ENCODE measurements around the gene PCDHGA2. TPM values are rescaled to one million over a fixed set of nuclear protein-coding genes. Genes with fewer than 3 reads are reported as not detected.
A peak's percentile ranks its signal among the peaks of the same experiment; 100 is the strongest.

PCDHGA2 gene
- total and polyA plus RNA-seq, 9 of the 15 experiments (the other 6 are each of a cell fraction or from before 2014, with no cell fraction given) = 0.07 to 0.27 (median 0.15) TPM; not detected in 2

- peak; percentile 63 for TF ChIP-seq MGA (IDR thresholded peaks at IDR 0.05)
Measured at GRCh38 chr5:141392429-141393198, 54.1 kb downstream of the PCDHGA2 start, which contains the start of gene PCDHGA8 (continued).

Other genes starting within 250 kb of the PCDHGA2 start
Only the 7 nearest of the 38 such genes appear.
- 70.6 and 72.2 TPM in 2 replicates for gene TAF7, start 18.0 kb upstream of the PCDHGA2 start, total RNA-seq (2014; rRNA removed)
- gene TAF7, start 18.0 kb upstream of the PCDHGA2 start, total RNA-seq (2014; rRNA removed; fragmentation: Illumina TruSeq; extraction: Trizol) = 92.0 and 105 TPM in 2 replicates
- gene TAF7, start 18.0 kb upstream of the PCDHGA2 start, total RNA-seq (2015; rRNA removed; fragmentation: Illumina TruSeq; extraction: Trizol) = 63.1 and 66.0 TPM in 2 replicates
- gene TAF7, start 18.0 kb upstream of the PCDHGA2 start, total RNA-seq (2021) = 71.2 and 73.3 TPM in 2 replicates
- 60.5 and 116 TPM in 2 replicates for gene TAF7, start 18.0 kb upstream of the PCDHGA2 start, polyA plus RNA-seq (2011; rRNA removed)
- gene TAF7, start 18.0 kb upstream of the PCDHGA2 start, polyA plus RNA-seq (2014; fragmentation: Illumina TruSeq; extraction: Trizol) = 88.5 and 93.5 TPM in 2 replicates
- 10 to 100 TPM; 51.6 to 68.8 TPM for gene TAF7, start 18.0 kb upstream of the PCDHGA2 start, polyA plus RNA-seq (2014; fragmentation: Nextera tagmentation; extraction: Ambion mirVana)
- 105 and 109 TPM in 2 replicates for gene TAF7, start 18.0 kb upstream of the PCDHGA2 start, polyA plus RNA-seq (2014; rRNA removed)
- 0.12 and 0.14 TPM in 2 replicates for gene PCDHGA1, start 8.2 kb upstream of the PCDHGA2 start, total RNA-seq (2014; rRNA removed)
- 0.13 and 0.18 TPM in 2 replicates for gene PCDHGA1, start 8.2 kb upstream of the PCDHGA2 start, total RNA-seq (2014; rRNA removed; fragmentation: Illumina TruSeq; extraction: Trizol)
- 0.15 and 0.18 TPM in 2 replicates for gene PCDHGA1, start 8.2 kb upstream of the PCDHGA2 start, total RNA-seq (2015; rRNA removed; fragmentation: Illumina TruSeq; extraction: Trizol)
- 0.16 and 0.20 TPM in 2 replicates for gene PCDHGA1, start 8.2 kb upstream of the PCDHGA2 start, total RNA-seq (2021)
- 0.08 and 0.26 TPM in 2 replicates for gene PCDHGA1, start 8.2 kb upstream of the PCDHGA2 start, polyA plus RNA-seq (2011; rRNA removed)
- 0.12 and 0.21 TPM in 2 replicates for gene PCDHGA1, start 8.2 kb upstream of the PCDHGA2 start, polyA plus RNA-seq (2014; fragmentation: Illumina TruSeq; extraction: Trizol)
- gene PCDHGA1, start 8.2 kb upstream of the PCDHGA2 start, polyA plus RNA-seq (2014; fragmentation: Nextera tagmentation; extraction: Ambion mirVana) = not detected
- gene PCDHGA1, start 8.2 kb upstream of the PCDHGA2 start, polyA plus RNA-seq (2014; rRNA removed) = 0.05 and 0.24 TPM in 2 replicates
- gene PCDHGA3, start 5.1 kb downstream of the PCDHGA2 start, total RNA-seq (2014; rRNA removed) = 0.23 and 0.33 TPM in 2 replicates
- 0.13 and 0.18 TPM in 2 replicates for gene PCDHGA3, start 5.1 kb downstream of the PCDHGA2 start, total RNA-seq (2014; rRNA removed; fragmentation: Illumina TruSeq; extraction: Trizol)
- 0.11 and 0.14 TPM in 2 replicates for gene PCDHGA3, start 5.1 kb downstream of the PCDHGA2 start, total RNA-seq (2015; rRNA removed; fragmentation: Illumina TruSeq; extraction: Trizol)
- gene PCDHGA3, start 5.1 kb downstream of the PCDHGA2 start, total RNA-seq (2021) = 0.24 and 0.38 TPM in 2 replicates
- 0.15 TPM in 1 of 2 replicates, not detected in the other for gene PCDHGA3, start 5.1 kb downstream of the PCDHGA2 start, polyA plus RNA-seq (2011; rRNA removed)
- 0.12 and 0.13 TPM in 2 replicates for gene PCDHGA3, start 5.1 kb downstream of the PCDHGA2 start, polyA plus RNA-seq (2014; fragmentation: Illumina TruSeq; extraction: Trizol)
- not detected for gene PCDHGA3, start 5.1 kb downstream of the PCDHGA2 start, polyA plus RNA-seq (2014; fragmentation: Nextera tagmentation; extraction: Ambion mirVana)
- 0.28 TPM in 1 of 2 replicates, not detected in the other for gene PCDHGA3, start 5.1 kb downstream of the PCDHGA2 start, polyA plus RNA-seq (2014; rRNA removed)
- 0.12 and 0.14 TPM in 2 replicates for gene PCDHGB1, start 11.3 kb downstream of the PCDHGA2 start, total RNA-seq (2014; rRNA removed)
- 0.11 and 0.16 TPM in 2 replicates for gene PCDHGB1, start 11.3 kb downstream of the PCDHGA2 start, total RNA-seq (2014; rRNA removed; fragmentation: Illumina TruSeq; extraction: Trizol)
- gene PCDHGB1, start 11.3 kb downstream of the PCDHGA2 start, total RNA-seq (2015; rRNA removed; fragmentation: Illumina TruSeq; extraction: Trizol) = 0.07 and 0.19 TPM in 2 replicates
- gene PCDHGB1, start 11.3 kb downstream of the PCDHGA2 start, total RNA-seq (2021) = 0.07 and 0.29 TPM in 2 replicates
- gene PCDHGB1, start 11.3 kb downstream of the PCDHGA2 start, polyA plus RNA-seq (2011; rRNA removed) = 0.05 and 0.20 TPM in 2 replicates
- gene PCDHGB1, start 11.3 kb downstream of the PCDHGA2 start, polyA plus RNA-seq (2014; fragmentation: Illumina TruSeq; extraction: Trizol) = 0.06 and 0.11 TPM in 2 replicates
- gene PCDHGB1, start 11.3 kb downstream of the PCDHGA2 start, polyA plus RNA-seq (2014; fragmentation: Nextera tagmentation; extraction: Ambion mirVana) = not detected
- gene PCDHGB1, start 11.3 kb downstream of the PCDHGA2 start, polyA plus RNA-seq (2014; rRNA removed) = 0.07 TPM in 2 replicates
- gene PCDHGA4, start 16.3 kb downstream of the PCDHGA2 start, total RNA-seq (2014; rRNA removed) = 0.20 and 0.36 TPM in 2 replicates
- gene PCDHGA4, start 16.3 kb downstream of the PCDHGA2 start, total RNA-seq (2014; rRNA removed; fragmentation: Illumina TruSeq; extraction: Trizol) = 0.18 and 0.32 TPM in 2 replicates
- gene PCDHGA4, start 16.3 kb downstream of the PCDHGA2 start, total RNA-seq (2015; rRNA removed; fragmentation: Illumina TruSeq; extraction: Trizol) = 0.26 and 0.40 TPM in 2 replicates
- gene PCDHGA4, start 16.3 kb downstream of the PCDHGA2 start, total RNA-seq (2021) = 0.27 and 0.40 TPM in 2 replicates
- gene PCDHGA4, start 16.3 kb downstream of the PCDHGA2 start, polyA plus RNA-seq (2011; rRNA removed) = 0.16 and 0.17 TPM in 2 replicates
- gene PCDHGA4, start 16.3 kb downstream of the PCDHGA2 start, polyA plus RNA-seq (2014; fragmentation: Illumina TruSeq; extraction: Trizol) = 0.21 and 0.39 TPM in 2 replicates
- gene PCDHGA4, start 16.3 kb downstream of the PCDHGA2 start, polyA plus RNA-seq (2014; fragmentation: Nextera tagmentation; extraction: Ambion mirVana) = not detected
- 0.09 and 0.12 TPM in 2 replicates for gene PCDHGA4, start 16.3 kb downstream of the PCDHGA2 start, polyA plus RNA-seq (2014; rRNA removed)
- 0.14 and 0.20 TPM in 2 replicates for gene PCDHGB2, start 21.2 kb downstream of the PCDHGA2 start, total RNA-seq (2014; rRNA removed)
- gene PCDHGB2, start 21.2 kb downstream of the PCDHGA2 start, total RNA-seq (2014; rRNA removed; fragmentation: Illumina TruSeq; extraction: Trizol) = 0.22 and 0.29 TPM in 2 replicates
- 0.30 and 0.54 TPM in 2 replicates for gene PCDHGB2, start 21.2 kb downstream of the PCDHGA2 start, total RNA-seq (2015; rRNA removed; fragmentation: Illumina TruSeq; extraction: Trizol)
- gene PCDHGB2, start 21.2 kb downstream of the PCDHGA2 start, total RNA-seq (2021) = 0.36 and 0.42 TPM in 2 replicates
- gene PCDHGB2, start 21.2 kb downstream of the PCDHGA2 start, polyA plus RNA-seq (2011; rRNA removed) = 0.12 and 0.33 TPM in 2 replicates
- gene PCDHGB2, start 21.2 kb downstream of the PCDHGA2 start, polyA plus RNA-seq (2014; fragmentation: Illumina TruSeq; extraction: Trizol) = 0.24 and 0.28 TPM in 2 replicates
- under 1 TPM in 1 of 2 experiments, not detected in 1; 0.06 TPM for gene PCDHGB2, start 21.2 kb downstream of the PCDHGA2 start, polyA plus RNA-seq (2014; fragmentation: Nextera tagmentation; extraction: Ambion mirVana)
- gene PCDHGB2, start 21.2 kb downstream of the PCDHGA2 start, polyA plus RNA-seq (2014; rRNA removed) = 0.24 and 0.29 TPM in 2 replicates
- 0.09 and 0.16 TPM in 2 replicates for gene PCDHGA5, start 25.4 kb downstream of the PCDHGA2 start, total RNA-seq (2014; rRNA removed)
- 0.11 and 0.13 TPM in 2 replicates for gene PCDHGA5, start 25.4 kb downstream of the PCDHGA2 start, total RNA-seq (2014; rRNA removed; fragmentation: Illumina TruSeq; extraction: Trizol)
- gene PCDHGA5, start 25.4 kb downstream of the PCDHGA2 start, total RNA-seq (2015; rRNA removed; fragmentation: Illumina TruSeq; extraction: Trizol) = 0.14 and 0.15 TPM in 2 replicates
- 0.13 and 0.18 TPM in 2 replicates for gene PCDHGA5, start 25.4 kb downstream of the PCDHGA2 start, total RNA-seq (2021)
- gene PCDHGA5, start 25.4 kb downstream of the PCDHGA2 start, polyA plus RNA-seq (2011; rRNA removed) = 0.08 and 0.14 TPM in 2 replicates
- gene PCDHGA5, start 25.4 kb downstream of the PCDHGA2 start, polyA plus RNA-seq (2014; fragmentation: Illumina TruSeq; extraction: Trizol) = 0.07 and 0.13 TPM in 2 replicates
- under 1 TPM in 1 of 2 experiments, not detected in 1; 0.01 TPM for gene PCDHGA5, start 25.4 kb downstream of the PCDHGA2 start, polyA plus RNA-seq (2014; fragmentation: Nextera tagmentation; extraction: Ambion mirVana)
- gene PCDHGA5, start 25.4 kb downstream of the PCDHGA2 start, polyA plus RNA-seq (2014; rRNA removed) = 0.03 and 0.13 TPM in 2 replicates